ENCODE results near the gene CHPF2.

CHPF2 gene

GRCh38 chr7:151271699-151272355 lies 39.5 kb downstream of the CHPF2 start:
- DNase-seq: no peak

- DNase-seq: no peak
Observed at GRCh38 chr7:151272405-151272804, 40.1 kb downstream of the CHPF2 start.

GRCh38 chr7:151272877-151273276 lies 40.6 kb downstream of the CHPF2 start:
- no peak for DNase-seq

- DNase-seq: no peak
Observed at GRCh38 chr7:151273651-151274390, 41.5 kb downstream of the CHPF2 start.

- no peak for DNase-seq
Observed at GRCh38 chr7:151274396-151274795, 42.1 kb downstream of the CHPF2 start.

- no peak for DNase-seq
Observed at GRCh38 chr7:151274936-151275812, 42.9 kb downstream of the CHPF2 start.

- no peak for DNase-seq
Observed at GRCh38 chr7:151275813-151276577, 43.7 kb downstream of the CHPF2 start.

- DNase-seq: peak; percentile 65 to 71
Observed at GRCh38 chr7:151276666-151277590, 44.6 kb downstream of the CHPF2 start.

GRCh38 chr7:151277631-151278030 lies 45.3 kb downstream of the CHPF2 start:
- no peak for DNase-seq

- DNase-seq: no peak
Observed at GRCh38 chr7:151278949-151279348, 46.7 kb downstream of the CHPF2 start.

- no peak for DNase-seq
Observed at GRCh38 chr7:151279868-151280267, 47.6 kb downstream of the CHPF2 start.

GRCh38 chr7:151280388-151281019 lies 48.2 kb downstream of the CHPF2 start:
- DNase-seq: no peak

- DNase-seq: no peak
Observed at GRCh38 chr7:151281686-151282085, 49.4 kb downstream of the CHPF2 start.

- DNase-seq: no peak
Observed at GRCh38 chr7:151282111-151282510, 49.8 kb downstream of the CHPF2 start.

- DNase-seq: no peak
Observed at GRCh38 chr7:151283302-151283701, 51.0 kb downstream of the CHPF2 start.

- DNase-seq: peak in 1 of 2 donors; percentile 15
Observed at GRCh38 chr7:151286148-151286547, 53.9 kb downstream of the CHPF2 start.
